Lower lobe of right lung (tissue), 2 donors: ENCODE measurements around the gene HOXA11. TPM values are rescaled to one million over a fixed set of nuclear protein-coding genes. Genes with fewer than 3 reads are reported as not detected.

Source experiments
- ATAC-seq, 2 donors: fragments of 200-7000 bp; cut with Tn5 transposase; one replicate each; pipeline ENCODE4 v1.9.1; 2020 to 2022; ENCODE audit warnings: mild to moderate bottlenecking in 2 of 2, moderate library complexity in 2 of 2
- DNase-seq: peaks from one replicate; pipeline ENCODE4 v3.0.0-alpha.2; 2020
- H3K27ac ChIP-seq: fragments of 200-600 bp; one replicate; pipeline ENCODE4 v1.8.0; 2022
- H3K27me3 ChIP-seq: fragments of 200-600 bp; one replicate; pipeline ENCODE4 v1.8.0; 2022; ENCODE audit warnings: low read depth
- H3K36me3 ChIP-seq: fragments of 200-600 bp; one replicate; pipeline ENCODE4 v1.8.0; 2022; ENCODE audit warnings: mild to moderate bottlenecking
- H3K4me1 ChIP-seq: fragments of 200-600 bp; one replicate; pipeline ENCODE4 v1.8.0; 2022
- H3K4me3 ChIP-seq: fragments of 200-600 bp; one replicate; pipeline ENCODE4 v1.8.0; 2022; ENCODE audit warnings: mild to moderate bottlenecking
- H3K9me3 ChIP-seq: fragments of 200-600 bp; one replicate; pipeline ENCODE4 v1.8.0; 2022
- CTCF ChIP-seq: fragments of 200-600 bp; IDR thresholded peaks from one replicate; pipeline ENCODE4 v1.8.0; 2022; ENCODE audit warnings: antibody characterized with exemption, mild to moderate bottlenecking
- intact Hi-C: fragments of 100-400 bp; cut with DNase I; formaldehyde crosslinking; loops from one replicate; pipeline ENCODE4 v1.11.0; 2022
- total RNA-seq: library from RNA; stranded (reverse); fragmentation: NEBNext Ultra II Directional; extraction: Animal tissue kit (Norgen Biotek cat#: 25700); gene quantifications from one replicate; pipeline ENCODE4 v1.2.1, GENCODE V29; 2021
- donor health status: DM: no; HTN: yes; CAD: no; lungs with severe emphysema.

The HOXA11 gene
- total RNA-seq, 1 donor from 2014 or later: not detected

- Histone ChIP-seq H3K9me3 (no peaks in the 10 kb centered on the region), H3K36me3 (no peaks in the 10 kb centered on the region), H3K4me1 (peaks cover 25% of the 10 kb centered on the region), H3K27ac (no peak overlapping the region), H3K27me3 (peaks cover 99% of the 10 kb centered on the region), H3K4me3 (no peak overlapping the region)
- TF ChIP-seq CTCF: no peak
- DNase-seq (no peak), ATAC-seq (no peak)
- intact Hi-C loops: no loop called here
Measured at GRCh38 chr7:27177795-27178320, 7.2 kb downstream of the HOXA11 start.

- ATAC-seq: no peak
- Histone ChIP-seq H3K27me3 (peaks cover 99% of the 10 kb centered on the region), H3K27ac (no peak overlapping the region), H3K4me1 (peaks cover 32% of the 10 kb centered on the region), H3K4me3 (no peak overlapping the region), H3K9me3 (no peaks in the 10 kb centered on the region), H3K36me3 (no peaks in the 10 kb centered on the region)
- no peak for TF ChIP-seq CTCF
- intact Hi-C loops: no loop called here
- DNase-seq: peak; percentile 34
Measured at GRCh38 chr7:27176962-27177794, 7.9 kb downstream of the HOXA11 start.

DNA sequence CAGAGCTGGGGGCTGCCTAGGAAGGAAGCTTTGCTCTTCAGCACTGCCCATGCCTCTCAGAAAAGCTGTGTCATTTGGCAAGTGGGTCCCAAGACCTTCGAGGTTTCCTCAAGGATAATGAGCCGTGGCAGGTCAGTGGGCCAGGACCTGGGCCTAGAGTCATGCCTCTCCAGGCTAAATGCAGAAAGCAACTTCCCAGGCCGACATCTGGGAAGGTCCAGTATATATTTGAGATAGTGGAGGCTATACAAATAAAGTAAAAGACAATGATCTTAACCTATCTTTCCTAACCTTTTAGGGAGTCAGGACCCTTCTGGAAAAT, 8.5 kb downstream of the HOXA11 start:
- no peak for TF ChIP-seq CTCF
- no peak for DNase-seq
- H3K27me3 ChIP-seq: peaks cover 99% of the 10 kb centered on the region
- no peak for ATAC-seq
- H3K4me3 ChIP-seq: no peak overlapping the region
- no peaks in the 10 kb centered on the region for H3K36me3 ChIP-seq
- H3K4me1 ChIP-seq: peaks cover 36% of the 10 kb centered on the region
- H3K9me3 ChIP-seq: no peaks in the 10 kb centered on the region
- H3K27ac ChIP-seq: no peak overlapping the region
- intact Hi-C loops: no loop called here

DNA sequence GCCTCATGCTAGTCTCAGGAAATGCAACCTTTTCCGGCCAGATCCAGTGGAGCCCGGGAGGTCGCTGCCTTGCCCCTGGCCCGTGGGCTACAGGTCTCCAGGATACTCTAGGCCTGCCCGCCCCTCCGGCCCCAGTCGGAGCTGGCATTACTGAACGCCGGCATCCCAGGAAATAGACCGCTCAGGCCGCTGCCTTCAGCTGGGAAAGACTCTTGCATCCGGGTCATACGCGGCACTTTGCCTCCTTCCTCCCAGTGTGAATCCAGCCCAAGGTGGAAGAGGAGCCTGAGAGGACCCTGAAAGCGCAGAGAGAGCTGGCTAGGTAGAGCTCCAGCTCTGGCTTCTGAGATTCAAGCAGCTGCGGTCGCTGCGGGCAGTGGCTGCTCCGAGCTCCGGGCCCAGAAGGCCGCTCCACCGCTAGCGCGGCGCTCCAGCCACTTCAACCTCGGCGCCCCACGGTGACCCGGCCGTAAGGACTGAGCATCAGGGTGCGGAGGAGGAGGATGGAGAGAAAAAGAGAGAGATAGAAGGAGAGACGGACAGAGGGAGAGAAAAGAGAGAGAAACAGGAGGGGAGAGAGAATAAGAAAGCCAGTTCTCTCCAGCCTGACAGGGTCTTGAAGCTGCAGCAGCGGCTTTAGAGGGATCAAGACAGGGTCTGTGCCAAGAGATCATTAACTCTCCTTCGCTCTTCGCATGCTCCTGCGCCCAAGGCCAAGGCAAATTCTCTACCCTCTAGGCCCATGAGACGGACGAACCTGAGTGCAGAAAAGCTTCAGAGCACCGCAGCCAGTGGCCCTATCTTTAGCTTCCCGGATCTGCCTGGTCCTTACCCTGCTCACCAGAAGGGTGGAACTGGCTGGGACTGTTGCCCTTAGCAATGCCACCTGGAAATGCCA, 9.2 kb downstream of the HOXA11 start:
- no peak for ATAC-seq
- Histone ChIP-seq H3K9me3 (no peaks in the 10 kb centered on the region), H3K27me3 (peaks cover 100% of the 10 kb centered on the region), H3K4me1 (peaks cover 36% of the 10 kb centered on the region), H3K36me3 (no peaks in the 10 kb centered on the region), H3K4me3 (no peak overlapping the region), H3K27ac (no peak overlapping the region)
- peak; percentile 12 for DNase-seq
- no peak for TF ChIP-seq CTCF
- intact Hi-C loops: no loop called here

GRCh38 chr7:27174874-27175625, 10.0 kb downstream of the HOXA11 start:
- Histone ChIP-seq H3K4me1 (peaks cover 38% of the 10 kb centered on the region), H3K4me3 (no peak overlapping the region), H3K27ac (no peak overlapping the region), H3K36me3 (no peaks in the 10 kb centered on the region), H3K9me3 (no peaks in the 10 kb centered on the region), H3K27me3 (peaks cover 100% of the 10 kb centered on the region)
- DNase-seq: no peak
- no peak for TF ChIP-seq CTCF
- intact Hi-C loops: no loop called here
- ATAC-seq: no peak
